ENCODE measurements around the gene NACC2.
A peak's percentile ranks its signal among the peaks of the same experiment; 100 is the strongest.

Gene NACC2

GRCh38 chr9:136117916-136118319 lies 22.8 kb upstream of the NACC2 start:
- Histone ChIP-seq H3K36me3 (replicated peaks; ENCODE audit: low read depth, low read length) (no peaks in the 10 kb centered on the region), H3K9ac (ENCODE audit: low read length) (peak overlapping the region; percentile 93), H3K79me2 (ENCODE audit: low read length) (peaks cover 38% of the 10 kb centered on the region), H3K4me1 (ENCODE audit: low read length) (peaks cover 12% of the 10 kb centered on the region), H3K27ac (ENCODE audit: low read length) (peak overlapping the region; percentile 78), H3K4me3 (ENCODE audit: low read length) (peak overlapping the region; percentile 92), H3K4me2 (ENCODE audit: low read length) (peak overlapping the region; percentile 96), H3K27me3 (ENCODE audit: low read depth, low read length) (no peaks in the 10 kb centered on the region), H2AFZ (ENCODE audit: low read depth, low read length) (no peak overlapping the region), H3K9me3 (ENCODE audit: insufficient read depth, low read length) (no peaks in the 10 kb centered on the region), H4K20me1 (ENCODE audit: insufficient read depth, low read length) (no peaks in the 10 kb centered on the region)
- TF ChIP-seq EZH2phosphoT487 (IDR thresholded peaks at IDR 0.05; ENCODE audit: low read depth) (no peak), CTCF (IDR thresholded peaks at IDR 0.05; ENCODE audit: low read depth, low read length) (no peak)

- peak overlapping the region; percentile 92 for H3K4me3 ChIP-seq (ENCODE audit: low read length)
- TF ChIP-seq EZH2phosphoT487 (IDR thresholded peaks at IDR 0.05; ENCODE audit: low read depth): no peak
- no peak for TF ChIP-seq CTCF (IDR thresholded peaks at IDR 0.05; ENCODE audit: low read depth, low read length)
- H3K4me2 ChIP-seq (ENCODE audit: low read length): peak overlapping the region; percentile 96
- no peaks in the 10 kb centered on the region for H3K27me3 ChIP-seq (ENCODE audit: low read depth, low read length)
- H3K9me3 ChIP-seq (ENCODE audit: insufficient read depth, low read length): no peaks in the 10 kb centered on the region
- no peak overlapping the region for H2AFZ ChIP-seq (ENCODE audit: low read depth, low read length)
- H3K79me2 ChIP-seq (ENCODE audit: low read length): peaks cover 38% of the 10 kb centered on the region
- no peaks in the 10 kb centered on the region for H3K36me3 ChIP-seq (replicated peaks; ENCODE audit: low read depth, low read length)
- peaks cover 12% of the 10 kb centered on the region for H3K4me1 ChIP-seq (ENCODE audit: low read length)
- no peaks in the 10 kb centered on the region for H4K20me1 ChIP-seq (ENCODE audit: insufficient read depth, low read length)
- H3K9ac ChIP-seq (ENCODE audit: low read length): peak overlapping the region; percentile 93
- peak overlapping the region; percentile 78 for H3K27ac ChIP-seq (ENCODE audit: low read length)
Measured at GRCh38 chr9:136117291-136117915, 22.3 kb upstream of the NACC2 start.

GRCh38 chr9:136116360-136117098 lies 21.4 kb upstream of the NACC2 start:
- peak overlapping the region; percentile 92 for H3K4me3 ChIP-seq (ENCODE audit: low read length)
- H3K4me2 ChIP-seq (ENCODE audit: low read length): peak overlapping the region; percentile 96; the same call in 1 of the 2 replicates
- H4K20me1 ChIP-seq (ENCODE audit: insufficient read depth, low read length): no peaks in the 10 kb centered on the region
- H3K27ac ChIP-seq (ENCODE audit: low read length): no peak overlapping the region
- no peaks in the 10 kb centered on the region for H3K9me3 ChIP-seq (ENCODE audit: insufficient read depth, low read length)
- no peak overlapping the region; the same call in 1 of the 2 replicates for H3K9ac ChIP-seq (ENCODE audit: low read length)
- peaks cover 12% of the 10 kb centered on the region for H3K4me1 ChIP-seq (ENCODE audit: low read length)
- no peaks in the 10 kb centered on the region for H3K27me3 ChIP-seq (ENCODE audit: low read depth, low read length)
- H3K36me3 ChIP-seq (replicated peaks; ENCODE audit: low read depth, low read length): no peaks in the 10 kb centered on the region
- no peak for TF ChIP-seq CTCF (IDR thresholded peaks at IDR 0.05; ENCODE audit: low read depth, low read length)
- no peak for TF ChIP-seq EZH2phosphoT487 (IDR thresholded peaks at IDR 0.05; ENCODE audit: low read depth)
- H3K79me2 ChIP-seq (ENCODE audit: low read length): peaks cover 38% of the 10 kb centered on the region
- no peak overlapping the region for H2AFZ ChIP-seq (ENCODE audit: low read depth, low read length)

- Histone ChIP-seq H3K4me2 (ENCODE audit: low read length) (no peak overlapping the region), H4K20me1 (ENCODE audit: insufficient read depth, low read length) (no peaks in the 10 kb centered on the region), H3K27ac (ENCODE audit: low read length) (no peak overlapping the region), H3K36me3 (replicated peaks; ENCODE audit: low read depth, low read length) (no peaks in the 10 kb centered on the region), H3K79me2 (ENCODE audit: low read length) (peaks cover 37% of the 10 kb centered on the region), H3K27me3 (ENCODE audit: low read depth, low read length) (no peaks in the 10 kb centered on the region), H3K9me3 (ENCODE audit: insufficient read depth, low read length) (no peaks in the 10 kb centered on the region), H3K4me1 (ENCODE audit: low read length) (peaks cover 14% of the 10 kb centered on the region), H3K9ac (ENCODE audit: low read length) (no peak overlapping the region), H2AFZ (ENCODE audit: low read depth, low read length) (no peak overlapping the region), H3K4me3 (ENCODE audit: low read length) (no peak overlapping the region)
- TF ChIP-seq EZH2phosphoT487 (IDR thresholded peaks at IDR 0.05; ENCODE audit: low read depth): no peak
- TF ChIP-seq CTCF (IDR thresholded peaks at IDR 0.05; ENCODE audit: low read depth, low read length): no peak
Measured at GRCh38 chr9:136115641-136116359, 20.7 kb upstream of the NACC2 start.

Measured in OCI-LY3 (cell line).